OCI-LY3 (cell line): ENCODE data around the gene GRB14.

Experiments
- EZH2phosphoT487 ChIP-seq: fragments of 200-600 bp; shearing (Covaris generic); IDR thresholded peaks from 2 replicates; pipeline ENCODE4 v1.6.1; 2018; ENCODE audit warnings: antibody characterized with exemption, mixed run types, low read depth
- TF ChIP-seq, protein P1 (sequence below): fragments of 200-600, 300-600 bp; sonication (generic); IDR thresholded peaks from 2 replicates; pipeline ENCODE4 v1.5.1; 2014; ENCODE audit warnings: antibody characterized with exemption, low read length, low read depth

DNA sequence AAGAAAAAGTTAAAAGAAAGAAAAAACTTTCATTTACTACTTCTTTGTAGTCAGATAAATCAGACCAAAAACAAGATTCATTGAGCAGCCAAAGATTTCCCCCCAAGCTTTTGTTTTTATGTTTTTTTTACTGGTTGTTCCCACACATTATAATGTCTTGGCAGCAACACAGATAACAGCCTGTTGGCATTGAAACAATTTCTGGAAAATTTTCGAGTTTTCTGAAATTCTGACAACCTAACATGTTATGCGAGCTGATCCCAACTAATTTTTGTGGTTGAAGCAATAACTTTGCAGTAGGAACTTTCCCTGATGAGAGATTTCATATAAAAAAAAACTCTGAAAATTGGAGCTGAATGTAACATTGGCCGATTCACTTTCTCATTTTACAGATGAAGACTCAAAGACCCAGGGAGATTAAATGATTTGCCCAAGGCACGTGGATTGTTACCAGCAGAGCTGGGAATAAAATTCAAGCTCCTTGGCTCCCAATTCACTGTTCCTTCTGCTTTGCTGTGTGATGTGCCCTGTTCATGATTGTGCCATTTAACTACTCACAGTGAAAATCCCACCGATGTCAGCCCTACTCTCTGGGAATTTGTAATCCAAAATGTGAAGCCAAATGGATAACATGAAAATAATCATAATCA lies 167.5 kb downstream of the GRB14 start:
- TF ChIP-seq, protein P1, sequence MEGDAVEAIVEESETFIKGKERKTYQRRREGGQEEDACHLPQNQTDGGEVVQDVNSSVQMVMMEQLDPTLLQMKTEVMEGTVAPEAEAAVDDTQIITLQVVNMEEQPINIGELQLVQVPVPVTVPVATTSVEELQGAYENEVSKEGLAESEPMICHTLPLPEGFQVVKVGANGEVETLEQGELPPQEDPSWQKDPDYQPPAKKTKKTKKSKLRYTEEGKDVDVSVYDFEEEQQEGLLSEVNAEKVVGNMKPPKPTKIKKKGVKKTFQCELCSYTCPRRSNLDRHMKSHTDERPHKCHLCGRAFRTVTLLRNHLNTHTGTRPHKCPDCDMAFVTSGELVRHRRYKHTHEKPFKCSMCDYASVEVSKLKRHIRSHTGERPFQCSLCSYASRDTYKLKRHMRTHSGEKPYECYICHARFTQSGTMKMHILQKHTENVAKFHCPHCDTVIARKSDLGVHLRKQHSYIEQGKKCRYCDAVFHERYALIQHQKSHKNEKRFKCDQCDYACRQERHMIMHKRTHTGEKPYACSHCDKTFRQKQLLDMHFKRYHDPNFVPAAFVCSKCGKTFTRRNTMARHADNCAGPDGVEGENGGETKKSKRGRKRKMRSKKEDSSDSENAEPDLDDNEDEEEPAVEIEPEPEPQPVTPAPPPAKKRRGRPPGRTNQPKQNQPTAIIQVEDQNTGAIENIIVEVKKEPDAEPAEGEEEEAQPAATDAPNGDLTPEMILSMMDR = no peak
- no peak for TF ChIP-seq EZH2phosphoT487
